Caco-2 (cell line): ENCODE results near the gene CIB2. TPM values are rescaled to one million over a fixed set of nuclear protein-coding genes. Genes with fewer than 3 reads are reported as not detected.

Experiments
- BruUV-seq: library from RNA; stranded (reverse); fragments of 400-500 nt; replicated peaks from 2 replicates; lab custom pipeline; 2021; lab: Mats Ljungman, UMichigan
- CTCF ChIA-PET: fragments of 300-600 bp; sonication (Branson Sonifier 250); formaldehyde crosslinking; loops from one replicate; lab custom pipeline; 2022; ENCODE audit warnings: antibody characterized with exemption; lab: Charles Lee
- POLR2A ChIA-PET: fragments of 300-600 bp; sonication (Branson Sonifier 250); formaldehyde crosslinking; loops from one replicate; lab custom pipeline; 2022; ENCODE audit warnings: antibody characterized with exemption; lab: Charles Lee
- DNase-seq, 2 experiments: peaks; one replicate each; pipeline versions ENCODE4 v3.0.0 to v3.0.0-alpha.2; 2020 to 2022
- H3K27me3 ChIP-seq: replicated peaks from 2 replicates; pipeline ENCODE4 v1.6.0; 2011; ENCODE audit warnings: low read length; ENCODE audit not compliant: control insufficient read depth, insufficient read depth
- H3K36me3 ChIP-seq: 2 replicates; pipeline ENCODE4 v1.5.1; 2011; ENCODE audit warnings: low read length; ENCODE audit not compliant: control insufficient read depth, insufficient read depth
- H3K4me1 ChIP-seq: fragments of 250-450 bp; sonication (Bioruptor Pico); 2 replicates; pipeline ENCODE4 v1.5.1; 2020; ENCODE audit warnings: mild to moderate bottlenecking
- H3K4me3 ChIP-seq: 2 replicates; pipeline ENCODE4 v1.5.1; 2011; ENCODE audit warnings: low read depth, mild to moderate bottlenecking, control low read depth, low read length
- H3K9me3 ChIP-seq: fragments of 250-450 bp; sonication (Bioruptor Pico); 2 replicates; pipeline ENCODE4 v1.5.1; 2020; ENCODE audit warnings: mild to moderate bottlenecking, moderate library complexity
- H3K27ac Mint-ChIP-seq: one replicate; pipeline ENCODE4 v1.8.0; 2022; ENCODE audit warnings: mixed read lengths; ENCODE audit not compliant: unreplicated experiment
- H3K27me3 Mint-ChIP-seq: one replicate; pipeline ENCODE4 v1.8.0; 2022; ENCODE audit warnings: mixed read lengths; ENCODE audit not compliant: insufficient read depth, unreplicated experiment
- H3K36me3 Mint-ChIP-seq: one replicate; pipeline ENCODE4 v1.8.0; 2022; ENCODE audit warnings: mild to moderate bottlenecking, mixed read lengths; ENCODE audit not compliant: insufficient read depth, unreplicated experiment
- H3K4me1 Mint-ChIP-seq: one replicate; pipeline ENCODE4 v1.8.0; 2022; ENCODE audit warnings: low read depth, mixed read lengths; ENCODE audit not compliant: unreplicated experiment
- H3K4me3 Mint-ChIP-seq: one replicate; pipeline ENCODE4 v1.8.0; 2022; ENCODE audit warnings: mild to moderate bottlenecking, moderate library complexity, mixed read lengths; ENCODE audit not compliant: unreplicated experiment
- H3K9me3 Mint-ChIP-seq: one replicate; pipeline ENCODE4 v1.8.0; 2022; ENCODE audit warnings: mixed read lengths; ENCODE audit not compliant: unreplicated experiment
- intact Hi-C: fragments of 100-400 bp; cut with micrococcal nuclease; formaldehyde crosslinking; loops from one replicate; pipeline ENCODE4 v1.10.0; 2022; ENCODE audit not compliant: unreplicated experiment
- total RNA-seq: library from RNA; stranded (reverse); gene quantifications from 2 replicates; pipeline ENCODE4 v1.2.3, GENCODE V29; 2022
- TF ChIP-seq, protein P1 (sequence below), 2 experiments: fragments of 200-600 bp in 1 of 2; IDR thresholded peaks; 1 replicate in 1 of 2; 2 replicates in 1 of 2; pipeline versions ENCODE4 v1.5.1 to v1.8.0; 2011 to 2022; ENCODE audit warnings: antibody characterized with exemption in 1 of 2, control low read depth in 1 of 2, inconsistent platforms in 1 of 2, low read depth in 1 of 2, low read length in 1 of 2, mild to moderate bottlenecking in 1 of 2, moderate library complexity in 1 of 2; ENCODE audit not compliant: insufficient read depth in 1 of 2, severe bottlenecking in 1 of 2, unreplicated experiment in 1 of 2

The CIB2 gene
- total RNA-seq, 1 experiment from 2014 or later: 0.75 TPM

DNA sequence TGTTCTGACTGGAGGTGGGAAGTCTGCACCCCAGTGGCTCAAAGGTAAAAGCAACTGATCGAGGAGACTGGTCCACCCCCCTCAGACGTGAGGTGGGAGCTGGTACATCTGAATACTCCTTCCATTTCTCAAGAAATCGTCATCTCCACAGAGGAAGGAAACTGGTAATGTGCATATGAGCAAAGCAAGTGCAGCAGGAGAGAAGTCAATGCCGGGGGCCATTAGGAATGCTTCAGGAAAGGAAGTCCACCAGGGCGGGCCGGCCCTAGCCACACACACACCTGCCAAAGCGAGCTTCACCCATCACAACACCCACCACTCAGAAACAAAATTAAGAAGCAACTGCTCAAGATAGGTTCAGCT, 62.2 kb downstream of the CIB2 start:
- DNase-seq: no peak
- no peaks in the 10 kb centered on the region for H3K36me3 ChIP-seq
- TF ChIP-seq, protein P1, sequence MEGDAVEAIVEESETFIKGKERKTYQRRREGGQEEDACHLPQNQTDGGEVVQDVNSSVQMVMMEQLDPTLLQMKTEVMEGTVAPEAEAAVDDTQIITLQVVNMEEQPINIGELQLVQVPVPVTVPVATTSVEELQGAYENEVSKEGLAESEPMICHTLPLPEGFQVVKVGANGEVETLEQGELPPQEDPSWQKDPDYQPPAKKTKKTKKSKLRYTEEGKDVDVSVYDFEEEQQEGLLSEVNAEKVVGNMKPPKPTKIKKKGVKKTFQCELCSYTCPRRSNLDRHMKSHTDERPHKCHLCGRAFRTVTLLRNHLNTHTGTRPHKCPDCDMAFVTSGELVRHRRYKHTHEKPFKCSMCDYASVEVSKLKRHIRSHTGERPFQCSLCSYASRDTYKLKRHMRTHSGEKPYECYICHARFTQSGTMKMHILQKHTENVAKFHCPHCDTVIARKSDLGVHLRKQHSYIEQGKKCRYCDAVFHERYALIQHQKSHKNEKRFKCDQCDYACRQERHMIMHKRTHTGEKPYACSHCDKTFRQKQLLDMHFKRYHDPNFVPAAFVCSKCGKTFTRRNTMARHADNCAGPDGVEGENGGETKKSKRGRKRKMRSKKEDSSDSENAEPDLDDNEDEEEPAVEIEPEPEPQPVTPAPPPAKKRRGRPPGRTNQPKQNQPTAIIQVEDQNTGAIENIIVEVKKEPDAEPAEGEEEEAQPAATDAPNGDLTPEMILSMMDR (IDR thresholded peaks at IDR 0.05; ENCODE audit: insufficient read depth in 1 of 2, low read depth in 1 of 2, low read length in 1 of 2, severe bottlenecking in 1 of 2, unreplicated experiment in 1 of 2): no peak
- H3K27me3 ChIP-seq: no peaks in the 10 kb centered on the region
- no peaks in the 10 kb centered on the region for H3K27me3 Mint-ChIP-seq
- no peaks in the 10 kb centered on the region for H3K9me3 ChIP-seq
- H3K4me1 ChIP-seq: peaks cover 22% of the 10 kb centered on the region; the same call in 1 of the 2 replicates
- ChIA-PET CTCF (interaction anchor here (0.9 kb wide), 1 partner anchor 39 kb away, joined by 3 read pairs; no protein-coding TSS in a partner anchor), POLR2A (no interaction called here)
- no peak overlapping the region for H3K4me3 Mint-ChIP-seq
- H3K9me3 Mint-ChIP-seq: no peaks in the 10 kb centered on the region
- H3K27ac Mint-ChIP-seq: no peak overlapping the region
- BruUV-seq: no TSS peak
- intact Hi-C loops: no loop called here
- no peaks in the 10 kb centered on the region for H3K36me3 Mint-ChIP-seq
- H3K4me1 Mint-ChIP-seq: peaks cover 14% of the 10 kb centered on the region
- H3K4me3 ChIP-seq: no peak overlapping the region

DNA sequence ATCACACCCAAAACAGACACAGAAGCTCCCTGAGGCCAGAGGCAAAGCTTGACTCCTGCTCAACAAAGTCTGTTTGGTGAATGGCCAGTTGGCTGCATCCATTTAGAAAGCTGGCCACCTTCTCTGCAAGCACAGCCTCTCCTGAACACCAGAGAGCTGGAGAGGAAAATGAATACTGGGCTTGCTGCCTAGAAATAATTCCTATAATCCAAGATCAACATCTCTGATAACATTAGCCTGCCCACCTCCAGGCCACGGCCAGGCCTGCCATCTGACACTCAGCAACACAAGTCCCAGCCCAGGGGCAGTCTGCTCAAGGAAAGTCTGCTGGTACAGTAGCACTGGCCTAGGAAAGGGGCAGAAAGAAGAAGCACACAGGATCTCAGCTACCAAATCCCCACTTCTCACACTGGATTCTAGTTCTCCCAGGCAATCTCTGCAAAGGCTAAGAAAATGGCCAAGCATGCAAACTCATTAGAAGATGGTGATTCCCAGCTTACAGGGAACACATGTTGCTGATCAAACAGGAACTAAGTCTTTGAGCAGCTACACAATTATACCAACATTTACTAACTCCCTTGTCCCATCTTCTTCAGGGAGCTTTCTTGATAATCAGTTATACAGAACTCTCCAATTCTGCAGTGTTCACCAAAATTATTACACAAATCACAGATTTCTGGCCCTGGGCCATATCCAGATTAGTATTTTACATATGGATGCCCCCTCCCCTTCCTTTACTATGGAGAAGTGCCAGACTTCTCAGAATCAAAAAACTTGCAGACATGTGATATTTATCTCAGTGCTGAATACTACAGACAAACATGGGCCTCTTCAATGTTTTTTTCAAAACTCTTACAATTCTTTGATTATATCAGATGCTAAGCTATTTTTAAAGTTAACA, 63.7 kb downstream of the CIB2 start:
- TF ChIP-seq, protein P1 (IDR thresholded peaks at IDR 0.05; ENCODE audit: insufficient read depth in 1 of 2, low read depth in 1 of 2, low read length in 1 of 2, severe bottlenecking in 1 of 2, unreplicated experiment in 1 of 2): no peak
- no peak overlapping the region for H3K4me3 ChIP-seq
- CTCF ChIA-PET: interaction anchor here (0.7 to 1.7 kb wide), 2 partner anchors 11 to 25 kb away, joined by 5 read pairs; partner anchors contain the start of gene SH2D7
- H3K4me1 Mint-ChIP-seq: peaks cover 8% of the 10 kb centered on the region
- H3K4me1 ChIP-seq: peaks cover 22% of the 10 kb centered on the region; the same call in 1 of the 2 replicates
- DNase-seq: no peak
- no TSS peak for BruUV-seq
- H3K36me3 ChIP-seq: no peaks in the 10 kb centered on the region
- POLR2A ChIA-PET: no interaction called here
- H3K27me3 Mint-ChIP-seq: no peaks in the 10 kb centered on the region
- H3K9me3 ChIP-seq: no peaks in the 10 kb centered on the region
- no peaks in the 10 kb centered on the region for H3K9me3 Mint-ChIP-seq
- H3K36me3 Mint-ChIP-seq: no peaks in the 10 kb centered on the region
- intact Hi-C loops: no loop called here
- no peak overlapping the region for H3K4me3 Mint-ChIP-seq
- H3K27me3 ChIP-seq: no peaks in the 10 kb centered on the region
- no peak overlapping the region for H3K27ac Mint-ChIP-seq

DNA sequence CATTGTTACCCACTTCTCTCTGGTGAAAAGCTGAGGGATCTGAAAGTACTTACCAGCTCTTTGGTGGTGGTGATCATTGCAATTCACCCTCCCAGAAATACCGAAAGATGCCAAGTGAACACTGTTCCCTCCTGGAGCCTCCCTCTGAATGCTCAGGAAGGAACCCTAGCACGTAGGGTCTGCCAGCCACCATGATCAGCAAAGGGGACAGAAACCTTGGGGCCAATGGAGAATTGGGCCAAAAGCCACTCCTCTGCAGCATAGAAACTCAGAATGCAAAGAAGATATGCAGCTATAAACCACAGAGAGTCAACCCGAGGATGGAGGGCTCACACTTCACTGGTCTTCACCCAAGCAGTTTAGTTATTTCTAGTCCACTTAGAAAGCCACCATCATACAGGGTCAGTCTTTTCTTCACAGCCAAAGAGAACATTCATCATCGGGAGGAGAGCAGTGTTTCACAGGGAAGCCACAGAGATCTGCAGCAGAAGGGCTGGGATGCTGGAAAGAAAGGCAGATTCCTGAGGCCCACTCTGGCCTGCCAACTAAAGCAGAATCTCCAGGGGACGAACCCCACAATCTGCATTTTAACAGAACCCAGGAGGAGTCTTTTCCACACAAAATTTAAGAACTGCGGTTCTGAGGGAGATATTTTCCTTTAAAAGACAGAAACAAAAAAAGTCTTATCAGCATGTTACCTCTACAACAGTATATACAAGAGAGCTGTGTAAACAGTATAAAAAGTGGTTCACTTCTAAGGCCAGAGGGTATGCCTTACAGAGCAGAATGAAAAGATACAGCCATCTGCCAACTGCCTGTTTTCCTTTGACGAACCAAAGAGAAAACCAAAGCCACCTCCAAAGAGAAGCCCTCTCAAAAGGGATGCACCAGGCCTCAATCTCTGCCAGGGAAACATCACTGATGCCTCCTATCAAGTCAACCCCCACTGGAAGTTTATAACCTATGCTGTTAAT, 65.0 kb downstream of the CIB2 start:
- no peaks in the 10 kb centered on the region for H3K27me3 ChIP-seq
- Mint-ChIP-seq H3K9me3 (no peaks in the 10 kb centered on the region), H3K36me3 (no peaks in the 10 kb centered on the region), H3K4me3 (no peak overlapping the region), H3K27me3 (no peaks in the 10 kb centered on the region), H3K27ac (no peak overlapping the region), H3K4me1 (peaks cover 6% of the 10 kb centered on the region)
- DNase-seq: no peak
- H3K4me1 ChIP-seq: peaks cover 22% of the 10 kb centered on the region; the same call in 1 of the 2 replicates
- no peaks in the 10 kb centered on the region for H3K36me3 ChIP-seq
- intact Hi-C loops: no loop called here
- no peak overlapping the region for H3K4me3 ChIP-seq
- CTCF ChIA-PET: interaction anchor here (0.6 to 1.7 kb wide), 4 partner anchors 10 to 176 kb away, joined by 3 to 5 read pairs (median 4); no protein-coding TSS in a partner anchor
- H3K9me3 ChIP-seq: no peaks in the 10 kb centered on the region
- POLR2A ChIA-PET: interaction anchor here (0.6 kb wide), 1 partner anchor 372 kb away, joined by 6 read pairs; no protein-coding TSS in a partner anchor
- TF ChIP-seq, protein P1 (IDR thresholded peaks at IDR 0.05; ENCODE audit: insufficient read depth in 1 of 2, low read depth in 1 of 2, low read length in 1 of 2, severe bottlenecking in 1 of 2, unreplicated experiment in 1 of 2): no peak
- no TSS peak for BruUV-seq
